Measurements from ENCODE around the gene ANKDD1A. TPM values are rescaled to one million over a fixed set of nuclear protein-coding genes. Genes with fewer than 3 reads are reported as not detected.

The ANKDD1A gene
- total RNA-seq, 1 experiment from 2014 or later, result 6.8 TPM

DNA sequence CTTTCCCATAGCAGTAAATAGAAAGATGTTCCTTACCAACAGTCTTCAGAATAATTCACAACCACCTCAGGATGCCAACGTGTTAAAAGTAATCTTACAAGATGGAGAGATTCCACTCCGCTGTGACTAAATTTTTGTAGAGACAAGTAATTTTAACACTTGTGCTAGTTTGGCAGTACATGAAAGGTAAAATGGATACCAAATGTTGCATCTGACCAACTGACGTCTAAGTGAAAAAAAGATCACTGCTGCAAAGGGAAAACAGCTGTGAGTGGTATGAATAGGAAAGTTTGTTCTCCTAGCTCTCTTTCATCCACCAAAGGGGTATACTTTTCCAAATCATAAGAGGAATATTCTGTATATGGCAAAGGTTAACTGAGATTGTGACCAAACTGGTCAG lies 75.4 kb downstream of the ANKDD1A start:
- in situ Hi-C loops (cut with HindIII; ENCODE audit: low pct_unique_long_range_greater_than_20kb, low sequenced_read_pairs), result no loop called here
- ATAC-seq, result no peak

DNA sequence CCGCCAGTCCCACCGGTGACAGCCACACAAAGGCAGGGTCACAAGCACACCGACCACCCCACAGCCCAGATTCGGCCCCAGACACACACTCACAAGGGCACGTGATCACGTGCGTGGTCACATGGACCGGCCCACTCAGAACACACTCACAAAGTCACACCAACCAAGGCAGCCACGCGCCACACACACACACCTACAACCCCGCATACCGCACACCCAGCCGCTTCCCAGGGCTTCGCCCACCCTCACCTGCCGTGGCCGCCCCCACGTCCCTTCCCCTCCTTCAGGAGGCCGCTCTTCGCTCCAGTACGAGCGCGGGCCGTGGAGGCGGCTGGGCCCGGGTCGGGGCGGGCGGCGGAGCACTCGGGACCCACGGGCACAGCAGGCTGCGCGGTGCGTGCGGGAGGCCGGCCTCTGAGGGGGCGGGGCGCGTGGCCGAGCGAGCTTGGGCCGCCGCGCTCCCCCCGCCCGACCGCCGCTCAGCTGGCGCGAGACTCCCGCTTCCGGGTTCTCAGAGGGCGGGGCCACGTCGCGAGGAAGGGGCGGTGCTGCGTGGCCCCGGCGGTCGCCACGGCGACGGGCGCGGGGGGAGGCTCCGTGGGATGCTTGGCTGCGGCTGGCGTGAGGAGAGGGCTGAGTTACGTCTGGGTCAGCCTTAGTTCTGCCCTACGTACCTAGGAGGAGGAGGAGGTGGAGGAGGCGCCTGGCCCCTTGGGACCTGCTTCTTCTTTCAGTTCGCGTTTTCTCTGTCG lies 77.9 kb downstream of the ANKDD1A start, which contains the start of gene SPG21:
SPG21 (minus strand) TSS at position 499 of the 752 bp plus-strand sequence. CDS start 6,345 bp downstream, outside the sequence.
- no TSS peak for BruUV-seq (replicated peaks)
- H3K27ac ChIP-seq (ENCODE audit: low read length), result peak within 1 kb of the TSS; percentile 81
- ATAC-seq (peak; percentile 99), DNase-seq (ENCODE audit: low read depth, low spot score) (peak; percentile 50)
- POLR2A ChIA-PET, result no interaction called here
- in situ Hi-C loops (cut with HindIII; ENCODE audit: low pct_unique_long_range_greater_than_20kb, low sequenced_read_pairs), result no loop called here
- H3K4me3 ChIP-seq (ENCODE audit: low read depth in 2 of 2, low read length in 2 of 2), result peak within 1 kb of the TSS; percentile 85 to 87
- CTCF ChIA-PET, result no interaction called here
- intact Hi-C loops (cut with micrococcal nuclease; ENCODE audit: unreplicated experiment), result no loop called here
- peak; percentile 71 for TF ChIP-seq POLR2AphosphoS5 (IDR thresholded peaks at IDR 0.05; ENCODE audit: low read depth, low read length)
- TF ChIP-seq, protein P1, sequence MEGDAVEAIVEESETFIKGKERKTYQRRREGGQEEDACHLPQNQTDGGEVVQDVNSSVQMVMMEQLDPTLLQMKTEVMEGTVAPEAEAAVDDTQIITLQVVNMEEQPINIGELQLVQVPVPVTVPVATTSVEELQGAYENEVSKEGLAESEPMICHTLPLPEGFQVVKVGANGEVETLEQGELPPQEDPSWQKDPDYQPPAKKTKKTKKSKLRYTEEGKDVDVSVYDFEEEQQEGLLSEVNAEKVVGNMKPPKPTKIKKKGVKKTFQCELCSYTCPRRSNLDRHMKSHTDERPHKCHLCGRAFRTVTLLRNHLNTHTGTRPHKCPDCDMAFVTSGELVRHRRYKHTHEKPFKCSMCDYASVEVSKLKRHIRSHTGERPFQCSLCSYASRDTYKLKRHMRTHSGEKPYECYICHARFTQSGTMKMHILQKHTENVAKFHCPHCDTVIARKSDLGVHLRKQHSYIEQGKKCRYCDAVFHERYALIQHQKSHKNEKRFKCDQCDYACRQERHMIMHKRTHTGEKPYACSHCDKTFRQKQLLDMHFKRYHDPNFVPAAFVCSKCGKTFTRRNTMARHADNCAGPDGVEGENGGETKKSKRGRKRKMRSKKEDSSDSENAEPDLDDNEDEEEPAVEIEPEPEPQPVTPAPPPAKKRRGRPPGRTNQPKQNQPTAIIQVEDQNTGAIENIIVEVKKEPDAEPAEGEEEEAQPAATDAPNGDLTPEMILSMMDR (IDR thresholded peaks at IDR 0.05), result no peak
- TF ChIP-seq TCF7L2 (IDR thresholded peaks at IDR 0.05; ENCODE audit: low read depth, low read length), result no peak
- TF ChIP-seq, protein P2, sequence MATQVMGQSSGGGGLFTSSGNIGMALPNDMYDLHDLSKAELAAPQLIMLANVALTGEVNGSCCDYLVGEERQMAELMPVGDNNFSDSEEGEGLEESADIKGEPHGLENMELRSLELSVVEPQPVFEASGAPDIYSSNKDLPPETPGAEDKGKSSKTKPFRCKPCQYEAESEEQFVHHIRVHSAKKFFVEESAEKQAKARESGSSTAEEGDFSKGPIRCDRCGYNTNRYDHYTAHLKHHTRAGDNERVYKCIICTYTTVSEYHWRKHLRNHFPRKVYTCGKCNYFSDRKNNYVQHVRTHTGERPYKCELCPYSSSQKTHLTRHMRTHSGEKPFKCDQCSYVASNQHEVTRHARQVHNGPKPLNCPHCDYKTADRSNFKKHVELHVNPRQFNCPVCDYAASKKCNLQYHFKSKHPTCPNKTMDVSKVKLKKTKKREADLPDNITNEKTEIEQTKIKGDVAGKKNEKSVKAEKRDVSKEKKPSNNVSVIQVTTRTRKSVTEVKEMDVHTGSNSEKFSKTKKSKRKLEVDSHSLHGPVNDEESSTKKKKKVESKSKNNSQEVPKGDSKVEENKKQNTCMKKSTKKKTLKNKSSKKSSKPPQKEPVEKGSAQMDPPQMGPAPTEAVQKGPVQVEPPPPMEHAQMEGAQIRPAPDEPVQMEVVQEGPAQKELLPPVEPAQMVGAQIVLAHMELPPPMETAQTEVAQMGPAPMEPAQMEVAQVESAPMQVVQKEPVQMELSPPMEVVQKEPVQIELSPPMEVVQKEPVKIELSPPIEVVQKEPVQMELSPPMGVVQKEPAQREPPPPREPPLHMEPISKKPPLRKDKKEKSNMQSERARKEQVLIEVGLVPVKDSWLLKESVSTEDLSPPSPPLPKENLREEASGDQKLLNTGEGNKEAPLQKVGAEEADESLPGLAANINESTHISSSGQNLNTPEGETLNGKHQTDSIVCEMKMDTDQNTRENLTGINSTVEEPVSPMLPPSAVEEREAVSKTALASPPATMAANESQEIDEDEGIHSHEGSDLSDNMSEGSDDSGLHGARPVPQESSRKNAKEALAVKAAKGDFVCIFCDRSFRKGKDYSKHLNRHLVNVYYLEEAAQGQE (IDR thresholded peaks at IDR 0.05; ENCODE audit: insufficient read depth in 1 of 2, low read depth in 2 of 2, low read length in 1 of 2), result no peak
- peak; percentile 83; the same call in 1 of the 2 replicates for TF ChIP-seq SIN3A (IDR thresholded peaks at IDR 0.05; ENCODE audit: borderline replicate concordance, insufficient read depth, low read depth, low read length)
- H3K36me3 ChIP-seq (ENCODE audit: control insufficient read depth, insufficient read depth, low read length), result no peaks in the 10 kb centered on the region
- peaks cover 24% of the 10 kb centered on the region for H3K4me1 ChIP-seq (ENCODE audit: control insufficient read depth, insufficient read depth, low read length)
- H3K9me3 ChIP-seq (ENCODE audit: control insufficient read depth, insufficient read depth, low read depth, low read length), result no peaks in the 10 kb centered on the region
- no peaks in the 10 kb centered on the region for H3K27me3 ChIP-seq (ENCODE audit: control insufficient read depth, insufficient read depth, low read length)

More for the DNA sequence above, 75.4 kb downstream of the ANKDD1A start:
- CTCF ChIA-PET, result interaction anchor here (0.7 kb wide), 1 partner anchor 122 kb away, joined by 3 read pairs; no protein-coding TSS in a partner anchor
- no peak overlapping the region for H3K27ac ChIP-seq (ENCODE audit: low read length)
- H3K36me3 ChIP-seq (ENCODE audit: control insufficient read depth, insufficient read depth, low read length), result peaks cover 4% of the 10 kb centered on the region; the same call in 1 of the 2 replicates
- no TSS peak for BruUV-seq (replicated peaks)
- no peaks in the 10 kb centered on the region for H3K9me3 ChIP-seq (ENCODE audit: control insufficient read depth, insufficient read depth, low read depth, low read length)
- no peak for TF ChIP-seq SIN3A (IDR thresholded peaks at IDR 0.05; ENCODE audit: borderline replicate concordance, insufficient read depth, low read depth, low read length)
- H3K27me3 ChIP-seq (ENCODE audit: control insufficient read depth, insufficient read depth, low read length), result no peaks in the 10 kb centered on the region
- peaks cover 24% of the 10 kb centered on the region for H3K4me1 ChIP-seq (ENCODE audit: control insufficient read depth, insufficient read depth, low read length)
- intact Hi-C loops (cut with micrococcal nuclease; ENCODE audit: unreplicated experiment), result no loop called here
- no peak for DNase-seq (ENCODE audit: low read depth, low spot score)
- POLR2A ChIA-PET, result no interaction called here
- H3K4me3 ChIP-seq (ENCODE audit: low read depth in 2 of 2, low read length in 2 of 2), result no peak overlapping the region

DNA sequence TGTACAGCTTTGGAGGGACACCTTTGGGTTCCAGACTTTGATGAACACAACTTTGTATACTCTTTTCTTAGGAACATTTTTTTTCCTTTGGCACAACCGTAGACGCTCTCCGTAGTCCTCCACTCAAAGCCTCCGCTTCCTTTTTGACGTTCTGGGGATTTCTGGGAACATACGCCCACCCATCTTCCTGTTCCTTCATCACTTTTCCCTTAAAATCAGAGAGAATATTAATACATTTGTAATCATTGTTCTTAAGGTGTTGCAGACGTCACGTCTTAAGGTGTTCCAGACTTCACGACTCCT lies 78.4 kb downstream of the ANKDD1A start:
- Histone ChIP-seq H3K4me1 (ENCODE audit: control insufficient read depth, insufficient read depth, low read length) (peaks cover 24% of the 10 kb centered on the region), H3K9me3 (ENCODE audit: control insufficient read depth, insufficient read depth, low read depth, low read length) (no peaks in the 10 kb centered on the region), H3K27me3 (ENCODE audit: control insufficient read depth, insufficient read depth, low read length) (no peaks in the 10 kb centered on the region), H3K4me3 (ENCODE audit: low read depth in 2 of 2, low read length in 2 of 2) (peak overlapping the region; percentile 85 to 87), H3K27ac (ENCODE audit: low read length) (peak overlapping the region; percentile 81), H3K36me3 (ENCODE audit: control insufficient read depth, insufficient read depth, low read length) (no peaks in the 10 kb centered on the region)
- in situ Hi-C loops (cut with HindIII; ENCODE audit: low pct_unique_long_range_greater_than_20kb, low sequenced_read_pairs) (no loop called here), intact Hi-C loops (cut with micrococcal nuclease; ENCODE audit: unreplicated experiment) (no loop called here)
- CTCF ChIA-PET, result no interaction called here
- TSS peak; percentile 96 for BruUV-seq (replicated peaks)
- TF ChIP-seq, protein P2 (IDR thresholded peaks at IDR 0.05; ENCODE audit: insufficient read depth in 1 of 2, low read depth in 2 of 2, low read length in 1 of 2), result no peak
- TF ChIP-seq SIN3A (IDR thresholded peaks at IDR 0.05; ENCODE audit: borderline replicate concordance, insufficient read depth, low read depth, low read length) (no peak), TCF7L2 (IDR thresholded peaks at IDR 0.05; ENCODE audit: low read depth, low read length) (no peak), POLR2AphosphoS5 (IDR thresholded peaks at IDR 0.05; ENCODE audit: low read depth, low read length) (no peak)
- TF ChIP-seq, protein P1 (IDR thresholded peaks at IDR 0.05), result no peak
- POLR2A ChIA-PET, result no interaction called here
- ATAC-seq, result peak; percentile 15; the same call in 1 of the 2 replicates
- DNase-seq (ENCODE audit: low read depth, low spot score), result no peak

Measured in Panc1 (cell line).